Measurements from ENCODE around the gene GTF3C5. TPM values are rescaled to one million over a fixed set of nuclear protein-coding genes. Genes with fewer than 3 reads are reported as not detected.

The GTF3C5 gene
- total RNA-seq, 1 donor from 2014 or later: 85.4 TPM

- no peak for DNase-seq
- Mint-ChIP-seq H3K36me3 (ENCODE audit: low read depth) (no peaks in the 10 kb centered on the region), H3K4me1 (no peaks in the 10 kb centered on the region), H3K27ac (no peak overlapping the region), H3K27me3 (peaks cover 23% of the 10 kb centered on the region), H3K9me3 (no peaks in the 10 kb centered on the region), H3K4me3 (no peak overlapping the region)
- intact Hi-C loops (cut with micrococcal nuclease): no loop called here
Measured at GRCh38 chr9:133003671-133004090, 27.1 kb upstream of the GTF3C5 start.

- H3K9me3 Mint-ChIP-seq: no peaks in the 10 kb centered on the region
- no peak overlapping the region for H3K4me3 Mint-ChIP-seq
- H3K27ac Mint-ChIP-seq: no peak overlapping the region
- intact Hi-C loops (cut with micrococcal nuclease): no loop called here
- no peaks in the 10 kb centered on the region for H3K4me1 Mint-ChIP-seq
- no peak for DNase-seq
- no peaks in the 10 kb centered on the region for H3K36me3 Mint-ChIP-seq (ENCODE audit: low read depth)
- peaks cover 23% of the 10 kb centered on the region for H3K27me3 Mint-ChIP-seq
Measured at GRCh38 chr9:133004091-133004998, 26.5 kb upstream of the GTF3C5 start.

- no peak overlapping the region for H3K27ac Mint-ChIP-seq
- H3K9me3 Mint-ChIP-seq: no peaks in the 10 kb centered on the region
- no peaks in the 10 kb centered on the region for H3K36me3 Mint-ChIP-seq (ENCODE audit: low read depth)
- H3K4me1 Mint-ChIP-seq: no peaks in the 10 kb centered on the region
- intact Hi-C loops (cut with micrococcal nuclease): no loop called here
- peaks cover 23% of the 10 kb centered on the region for H3K27me3 Mint-ChIP-seq
- no peak overlapping the region for H3K4me3 Mint-ChIP-seq
- no peak for DNase-seq
Measured at GRCh38 chr9:133004999-133005760, 25.6 kb upstream of the GTF3C5 start.

GRCh38 chr9:133005957-133006356 lies 24.8 kb upstream of the GTF3C5 start:
- peaks cover 21% of the 10 kb centered on the region for H3K27me3 Mint-ChIP-seq
- intact Hi-C loops (cut with micrococcal nuclease): no loop called here

GRCh38 chr9:133006731-133007352 lies 24.0 kb upstream of the GTF3C5 start:
- intact Hi-C loops (cut with micrococcal nuclease): no loop called here
- Mint-ChIP-seq H3K9me3 (no peaks in the 10 kb centered on the region), H3K4me1 (no peaks in the 10 kb centered on the region), H3K36me3 (ENCODE audit: low read depth) (no peaks in the 10 kb centered on the region), H3K27ac (no peak overlapping the region), H3K4me3 (no peak overlapping the region), H3K27me3 (peaks cover 24% of the 10 kb centered on the region)
- no peak for DNase-seq

More at GRCh38 chr9:133005957-133006356, 24.8 kb upstream of the GTF3C5 start:
- H3K27ac Mint-ChIP-seq: no peak overlapping the region
- DNase-seq: no peak
- no peaks in the 10 kb centered on the region for H3K9me3 Mint-ChIP-seq
- no peak overlapping the region for H3K4me3 Mint-ChIP-seq
- no peaks in the 10 kb centered on the region for H3K4me1 Mint-ChIP-seq
- H3K36me3 Mint-ChIP-seq (ENCODE audit: low read depth): no peaks in the 10 kb centered on the region

GRCh38 chr9:133008406-133008805 lies 22.4 kb upstream of the GTF3C5 start:
- DNase-seq: no peak
- intact Hi-C loops (cut with micrococcal nuclease): no loop called here
- H3K4me1 Mint-ChIP-seq: no peaks in the 10 kb centered on the region

GRCh38 chr9:133008824-133009223 lies 22.0 kb upstream of the GTF3C5 start:
- Mint-ChIP-seq H3K27ac (no peak overlapping the region), H3K36me3 (ENCODE audit: low read depth) (no peaks in the 10 kb centered on the region), H3K27me3 (peaks cover 11% of the 10 kb centered on the region), H3K4me3 (no peak overlapping the region), H3K9me3 (no peaks in the 10 kb centered on the region), H3K4me1 (no peaks in the 10 kb centered on the region)
- DNase-seq: no peak
- intact Hi-C loops (cut with micrococcal nuclease): no loop called here

More at GRCh38 chr9:133008406-133008805, 22.4 kb upstream of the GTF3C5 start:
- Mint-ChIP-seq H3K27ac (no peak overlapping the region), H3K36me3 (ENCODE audit: low read depth) (no peaks in the 10 kb centered on the region), H3K4me3 (no peak overlapping the region), H3K27me3 (peaks cover 13% of the 10 kb centered on the region), H3K9me3 (no peaks in the 10 kb centered on the region)

GRCh38 chr9:133009906-133010582 lies 20.8 kb upstream of the GTF3C5 start:
- Mint-ChIP-seq H3K4me1 (no peaks in the 10 kb centered on the region), H3K27ac (no peak overlapping the region), H3K4me3 (no peak overlapping the region), H3K27me3 (peaks cover 13% of the 10 kb centered on the region), H3K9me3 (no peaks in the 10 kb centered on the region), H3K36me3 (ENCODE audit: low read depth) (no peaks in the 10 kb centered on the region)
- no peak for DNase-seq
- intact Hi-C loops (cut with micrococcal nuclease): no loop called here

- no peak for DNase-seq
- H3K9me3 Mint-ChIP-seq: no peaks in the 10 kb centered on the region
- H3K4me1 Mint-ChIP-seq: no peaks in the 10 kb centered on the region
- intact Hi-C loops (cut with micrococcal nuclease): no loop called here
- peaks cover 24% of the 10 kb centered on the region for H3K27me3 Mint-ChIP-seq
- no peak overlapping the region for H3K27ac Mint-ChIP-seq
- no peak overlapping the region for H3K4me3 Mint-ChIP-seq
- no peaks in the 10 kb centered on the region for H3K36me3 Mint-ChIP-seq (ENCODE audit: low read depth)
Measured at GRCh38 chr9:133014696-133015095, 16.1 kb upstream of the GTF3C5 start.

GRCh38 chr9:133023117-133023890 lies 7.5 kb upstream of the GTF3C5 start:
- Mint-ChIP-seq H3K4me3 (peak overlapping the region; percentile 56), H3K27me3 (peaks cover 4% of the 10 kb centered on the region), H3K4me1 (peaks cover 17% of the 10 kb centered on the region), H3K36me3 (ENCODE audit: low read depth) (no peaks in the 10 kb centered on the region), H3K9me3 (no peaks in the 10 kb centered on the region), H3K27ac (peak overlapping the region; percentile 45)
- intact Hi-C loops (cut with micrococcal nuclease): loop anchor here (2.0 to 10.0 kb wide), 2 partner anchors 79 to 331 kb away; partner anchors contain the start of genes SURF1, SURF2 and TSC1
- peak; percentile 89 for DNase-seq

GRCh38 chr9:133026426-133026825 lies 4.4 kb upstream of the GTF3C5 start:
- Mint-ChIP-seq H3K36me3 (ENCODE audit: low read depth) (peaks cover 2% of the 10 kb centered on the region), H3K27me3 (peaks cover under 1% of the 10 kb centered on the region), H3K9me3 (no peaks in the 10 kb centered on the region), H3K4me1 (peaks cover 26% of the 10 kb centered on the region), H3K4me3 (no peak overlapping the region), H3K27ac (no peak overlapping the region)
- intact Hi-C loops (cut with micrococcal nuclease): loop anchor here (10.0 kb wide), 1 partner anchor 328 kb away; the partner anchor contains the start of genes SURF1 and SURF2
- DNase-seq: no peak

GRCh38 chr9:133027134-133027533 lies 3.7 kb upstream of the GTF3C5 start:
- Mint-ChIP-seq H3K4me3 (no peak overlapping the region), H3K9me3 (no peaks in the 10 kb centered on the region), H3K4me1 (peaks cover 32% of the 10 kb centered on the region), H3K27ac (no peak overlapping the region), H3K27me3 (no peaks in the 10 kb centered on the region), H3K36me3 (ENCODE audit: low read depth) (peaks cover 7% of the 10 kb centered on the region)
- intact Hi-C loops (cut with micrococcal nuclease): loop anchor here (10.0 kb wide), 1 partner anchor 328 kb away; the partner anchor contains the start of genes SURF1 and SURF2
- no peak for DNase-seq

Measured in activated CD4-positive, alpha-beta T cell treated with anti-CD3 and anti-CD28 coated beads, Interleukin-2, amount 10 ng/mL, durations not matched to agents 24 days and 14 days (primary cell).